Measurements from ENCODE around the gene SOX11. TPM values are rescaled to one million over a fixed set of nuclear protein-coding genes. Genes with fewer than 3 reads are reported as not detected.

Gene SOX11
- polyA plus RNA-seq, 1 donor from 2014 or later = 146 TPM

GRCh38 chr2:5720426-5720825 is 28.2 kb downstream of the SOX11 start:
- H3K27me3 ChIP-seq (ENCODE audit: insufficient read depth, low read depth, low read length) = no peaks in the 10 kb centered on the region
- H3K4me3 ChIP-seq (ENCODE audit: low read length) = no peak overlapping the region
- no peaks in the 10 kb centered on the region for H3F3A ChIP-seq (ENCODE audit: insufficient read depth, low read length, poor library complexity, severe bottlenecking)
- H3K4me2 ChIP-seq (ENCODE audit: low read length) = no peak overlapping the region
- H3K9me3 ChIP-seq (ENCODE audit: low read length) = no peaks in the 10 kb centered on the region
- no peaks in the 10 kb centered on the region for H3K79me2 ChIP-seq (replicated peaks; ENCODE audit: insufficient read depth, low read length)
- no peak overlapping the region for H3K9ac ChIP-seq (ENCODE audit: low read length)
- no peaks in the 10 kb centered on the region for H3K36me3 ChIP-seq (ENCODE audit: insufficient read depth, low read length)
- no peaks in the 10 kb centered on the region for H3K9me2 ChIP-seq (ENCODE audit: insufficient read depth, low read length)
- H2AFZ ChIP-seq (ENCODE audit: low read depth, low read length) = no peak overlapping the region
- no peak overlapping the region for H3K27ac ChIP-seq (ENCODE audit: low read length)
- no peak for TF ChIP-seq RAD21 (conservative IDR thresholded peaks at IDR 0.05)
- peak; percentile 28 for TF ChIP-seq POLR2AphosphoS5 (IDR thresholded peaks at IDR 0.05)
- no peak for TF ChIP-seq REST (IDR thresholded peaks at IDR 0.05; ENCODE audit: borderline replicate concordance)
- no peak for TF ChIP-seq SMC3 (conservative IDR thresholded peaks at IDR 0.05; ENCODE audit: poor library complexity)
- H4K20me1 ChIP-seq (ENCODE audit: insufficient read depth) = no peaks in the 10 kb centered on the region

- Histone ChIP-seq H3F3A (ENCODE audit: insufficient read depth, low read length, poor library complexity, severe bottlenecking) (no peaks in the 10 kb centered on the region), H3K79me2 (replicated peaks; ENCODE audit: insufficient read depth, low read length) (peaks cover 8% of the 10 kb centered on the region), H3K27ac (ENCODE audit: low read length) (no peak overlapping the region), H3K9ac (ENCODE audit: low read length) (no peak overlapping the region), H3K36me3 (ENCODE audit: insufficient read depth, low read length) (no peaks in the 10 kb centered on the region), H3K27me3 (ENCODE audit: insufficient read depth, low read depth, low read length) (no peaks in the 10 kb centered on the region), H3K9me2 (ENCODE audit: insufficient read depth, low read length) (no peaks in the 10 kb centered on the region), H4K20me1 (ENCODE audit: insufficient read depth) (no peaks in the 10 kb centered on the region), H3K4me3 (ENCODE audit: low read length) (no peak overlapping the region), H3K4me2 (ENCODE audit: low read length) (no peak overlapping the region), H2AFZ (ENCODE audit: low read depth, low read length) (no peak overlapping the region), H3K9me3 (ENCODE audit: low read length) (no peaks in the 10 kb centered on the region)
- no peak for TF ChIP-seq POLR2AphosphoS5 (IDR thresholded peaks at IDR 0.05)
- TF ChIP-seq EP300 (conservative IDR thresholded peaks at IDR 0.05; ENCODE audit: poor library complexity, severe bottlenecking) = no peak
- TF ChIP-seq MXI1 (conservative IDR thresholded peaks at IDR 0.05; ENCODE audit: poor library complexity, severe bottlenecking) = no peak
- TF ChIP-seq TAF1 (IDR thresholded peaks at IDR 0.05; ENCODE audit: low read depth) = no peak
- TF ChIP-seq CTCF (IDR thresholded peaks at IDR 0.05; ENCODE audit: poor library complexity, severe bottlenecking) = no peak
- TF ChIP-seq RAD21 (conservative IDR thresholded peaks at IDR 0.05) = no peak
- TF ChIP-seq EZH2 (IDR thresholded peaks at IDR 0.05; ENCODE audit: borderline replicate concordance, insufficient read depth, low read length, poor library complexity, severe bottlenecking) = no peak
- TF ChIP-seq REST (IDR thresholded peaks at IDR 0.05; ENCODE audit: borderline replicate concordance) = no peak
- TF ChIP-seq SMC3 (conservative IDR thresholded peaks at IDR 0.05; ENCODE audit: poor library complexity) = no peak
Observed at GRCh38 chr2:5722236-5722635, 30.1 kb downstream of the SOX11 start.
